HG03025 (cell line): ENCODE results near the gene AHNAK2.

Experiments
- ATAC-seq: cut with Tn5 transposase; IDR thresholded peaks from one replicate; pipeline ENCODE4 v1.9.1; 2021; ENCODE audit warnings: mild to moderate bottlenecking, moderate library complexity; ENCODE audit not compliant: unreplicated experiment, low FRiP score

The AHNAK2 gene

GRCh38 chr14:104974665-104975390 is 3.3 kb downstream of the AHNAK2 start:
- ATAC-seq, result no peak

DNA sequence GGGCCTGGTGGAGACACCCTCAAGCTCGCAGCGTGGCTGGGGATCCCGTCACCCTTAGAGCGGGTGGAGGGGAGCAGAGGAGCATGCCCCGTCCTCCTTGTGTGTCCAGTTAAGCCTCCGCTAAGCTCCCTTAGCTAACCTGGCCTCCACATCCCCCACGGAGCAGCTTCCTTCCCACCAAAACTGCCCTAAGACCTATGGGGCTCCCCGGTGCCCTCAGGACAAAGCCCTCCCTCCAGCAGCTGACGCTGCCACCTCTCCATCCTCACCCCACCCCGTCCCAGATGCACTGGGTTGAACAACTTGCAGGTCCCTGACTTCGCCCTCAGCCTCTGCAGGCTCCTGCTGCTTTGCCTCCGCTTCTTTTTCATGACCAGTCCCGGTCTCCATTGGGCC is 4.0 kb downstream of the AHNAK2 start:
- no peak for ATAC-seq

GRCh38 chr14:104973385-104974145 is 4.6 kb downstream of the AHNAK2 start:
- no peak for ATAC-seq

DNA sequence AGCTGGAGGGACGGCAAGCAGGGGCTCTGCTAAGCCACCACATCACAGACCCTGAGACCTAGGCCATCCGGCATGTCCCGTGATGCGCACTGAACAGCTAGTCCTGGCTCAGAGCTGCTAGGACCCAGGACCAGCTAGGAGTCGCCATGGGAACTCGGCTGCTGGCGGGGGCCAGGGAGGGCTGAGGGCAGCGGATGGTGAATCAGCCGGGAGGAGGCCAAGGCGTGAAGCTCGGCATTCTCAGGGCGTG is 5.1 kb downstream of the AHNAK2 start:
- no peak for ATAC-seq

- no peak for ATAC-seq
Measured at GRCh38 chr14:104972301-104973134, 5.7 kb downstream of the AHNAK2 start.

DNA sequence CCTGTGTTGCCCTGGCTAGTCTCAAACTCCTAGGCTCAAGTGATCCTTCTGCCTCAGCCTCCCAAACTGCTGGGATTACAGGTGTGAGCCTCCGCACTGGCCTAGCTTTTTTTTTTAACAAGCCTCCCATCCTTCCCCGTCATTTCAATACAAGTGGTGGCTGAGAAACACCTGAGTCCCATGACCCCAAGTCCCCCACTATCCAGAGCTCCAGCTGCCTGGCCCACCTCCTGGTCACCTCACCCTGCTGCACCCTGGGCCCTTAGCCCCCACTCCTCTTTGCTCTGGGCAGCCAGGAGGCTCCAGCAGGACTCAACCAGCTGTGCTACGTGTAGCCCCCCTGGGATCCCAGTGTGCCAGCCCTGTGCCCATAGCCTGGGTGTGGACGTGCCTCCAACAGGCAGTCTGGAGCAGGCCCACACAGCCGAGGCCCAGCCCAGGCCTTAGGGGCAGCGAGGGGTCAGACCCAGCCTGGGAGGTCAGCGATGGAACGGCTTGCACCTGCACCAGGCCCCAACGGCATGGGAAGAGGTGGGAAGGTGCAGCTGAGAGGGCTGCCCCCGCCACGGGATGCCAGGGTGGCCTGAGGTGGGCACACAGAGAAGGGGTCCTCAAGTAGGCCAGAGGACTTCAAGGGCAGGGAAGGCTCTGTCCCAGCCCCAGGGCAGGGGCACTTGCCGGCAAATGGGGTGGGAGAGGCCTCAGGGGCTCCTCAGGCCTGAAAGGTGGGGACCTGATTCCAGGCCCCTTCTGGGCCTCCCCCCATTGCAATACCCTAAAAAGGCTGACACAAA is 6.5 kb downstream of the AHNAK2 start:
- ATAC-seq, result no peak

DNA sequence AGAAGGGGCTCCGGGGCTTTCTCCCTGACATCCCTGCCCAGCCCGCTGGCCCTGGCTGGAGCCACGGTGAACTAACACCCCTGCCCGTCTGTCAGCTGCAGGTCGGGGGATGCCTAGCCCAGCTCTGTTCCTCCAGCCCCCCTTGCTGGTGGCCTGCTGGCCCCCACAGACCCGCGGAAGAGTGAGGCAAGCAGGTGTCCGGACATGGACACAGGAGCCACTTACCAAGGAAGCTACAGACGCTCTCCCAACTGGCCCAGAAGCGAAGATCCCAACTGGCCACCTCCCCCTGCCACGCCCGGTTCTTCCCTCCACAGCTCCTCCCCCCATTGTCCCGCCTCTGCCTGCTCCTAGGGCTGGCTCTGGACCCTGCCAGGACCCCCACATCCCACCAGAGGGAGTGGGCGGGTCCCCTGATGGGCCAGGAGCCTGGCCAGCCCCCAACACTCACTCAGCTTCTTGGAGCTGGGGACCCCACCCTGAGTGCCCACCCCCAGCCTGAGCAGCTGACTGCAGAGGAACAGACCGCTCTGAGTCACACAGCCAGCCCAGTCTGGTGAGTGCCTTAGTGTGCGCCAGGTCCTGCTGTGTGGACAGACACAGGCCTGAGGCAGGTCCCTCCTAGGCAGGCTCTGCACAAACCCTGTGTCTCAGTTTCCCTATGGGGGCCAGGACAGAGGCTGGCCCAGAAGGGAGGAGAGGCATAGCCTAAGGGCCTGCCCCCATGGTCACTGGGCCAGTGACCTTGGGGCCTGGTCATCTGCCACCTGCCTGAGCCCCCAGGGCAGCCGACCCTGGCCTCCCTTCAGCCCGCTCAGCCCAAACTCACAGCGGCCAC is 7.7 kb downstream of the AHNAK2 start:
- no peak for ATAC-seq

GRCh38 chr14:104969741-104970230 is 8.4 kb downstream of the AHNAK2 start:
- ATAC-seq, result no peak

DNA sequence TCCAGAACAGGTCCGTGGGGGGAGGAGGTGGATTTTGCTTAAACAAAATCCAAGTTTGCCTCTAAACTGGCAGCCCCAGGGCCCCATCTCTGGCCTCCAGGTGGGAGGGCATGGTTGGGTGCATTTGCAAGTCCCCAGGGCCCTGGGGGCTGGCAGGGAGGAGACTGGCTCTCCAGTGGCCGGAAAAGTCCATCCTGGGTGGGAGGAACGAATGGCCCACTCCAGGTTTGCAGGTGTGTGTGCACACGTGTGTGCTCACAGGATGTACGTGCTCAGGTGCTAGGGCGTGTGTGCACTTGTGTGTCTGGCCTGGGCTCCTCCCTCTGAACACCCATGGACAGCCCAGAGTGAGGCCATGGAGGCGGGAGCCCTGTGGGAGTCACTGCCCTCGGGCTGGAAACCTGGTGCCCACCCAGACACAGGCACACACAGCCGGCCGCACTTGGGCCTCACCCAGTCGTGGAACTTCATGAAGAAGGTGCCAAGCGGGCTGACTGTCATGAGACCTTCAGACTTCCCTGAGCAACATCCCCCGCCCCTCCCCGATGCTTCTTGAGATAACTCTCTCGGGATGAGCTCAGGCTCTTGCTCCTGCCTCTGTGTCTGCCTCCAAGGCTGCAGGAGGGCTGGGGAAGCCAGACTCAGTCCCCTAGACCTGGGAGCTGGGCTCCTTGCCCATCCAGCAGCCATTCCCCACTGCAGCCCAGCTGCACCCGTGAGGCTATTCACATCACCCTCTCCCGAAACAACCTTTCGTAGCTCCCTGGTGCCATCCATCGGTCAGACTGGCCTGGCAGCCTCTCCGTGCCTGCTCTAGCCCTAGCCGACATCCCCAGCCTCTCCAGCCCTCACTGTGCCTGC is 9.4 kb downstream of the AHNAK2 start:
- no peak for ATAC-seq

GRCh38 chr14:104968153-104968527 is 10.0 kb downstream of the AHNAK2 start:
- ATAC-seq, result no peak

- no peak for ATAC-seq
Measured at GRCh38 chr14:104967386-104968152, 10.6 kb downstream of the AHNAK2 start.

- ATAC-seq, result no peak
Measured at GRCh38 chr14:104966981-104967385, 11.2 kb downstream of the AHNAK2 start.

GRCh38 chr14:104966261-104966865 is 11.8 kb downstream of the AHNAK2 start:
- no peak for ATAC-seq

- ATAC-seq, result no peak
Measured at GRCh38 chr14:104965561-104966231, 12.5 kb downstream of the AHNAK2 start.

DNA sequence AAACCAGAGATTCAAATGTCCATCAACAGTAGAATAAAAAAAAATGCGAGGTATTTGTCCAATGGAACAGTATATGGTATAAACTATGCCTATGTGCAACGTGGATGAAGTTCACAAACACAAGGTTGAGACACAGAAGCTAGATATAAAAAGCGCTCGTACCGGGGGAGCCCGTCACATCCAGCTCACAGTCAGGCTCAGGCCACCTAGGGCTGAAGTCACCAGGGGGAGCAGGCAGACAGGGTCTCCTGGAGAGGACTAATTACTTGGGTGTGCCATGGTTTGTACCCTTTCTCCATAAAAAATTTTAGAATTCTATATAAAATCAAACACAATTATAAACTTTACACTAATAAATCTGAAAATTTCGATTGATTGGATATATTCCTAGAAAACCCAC is 13.6 kb downstream of the AHNAK2 start:
- ATAC-seq, result no peak

DNA sequence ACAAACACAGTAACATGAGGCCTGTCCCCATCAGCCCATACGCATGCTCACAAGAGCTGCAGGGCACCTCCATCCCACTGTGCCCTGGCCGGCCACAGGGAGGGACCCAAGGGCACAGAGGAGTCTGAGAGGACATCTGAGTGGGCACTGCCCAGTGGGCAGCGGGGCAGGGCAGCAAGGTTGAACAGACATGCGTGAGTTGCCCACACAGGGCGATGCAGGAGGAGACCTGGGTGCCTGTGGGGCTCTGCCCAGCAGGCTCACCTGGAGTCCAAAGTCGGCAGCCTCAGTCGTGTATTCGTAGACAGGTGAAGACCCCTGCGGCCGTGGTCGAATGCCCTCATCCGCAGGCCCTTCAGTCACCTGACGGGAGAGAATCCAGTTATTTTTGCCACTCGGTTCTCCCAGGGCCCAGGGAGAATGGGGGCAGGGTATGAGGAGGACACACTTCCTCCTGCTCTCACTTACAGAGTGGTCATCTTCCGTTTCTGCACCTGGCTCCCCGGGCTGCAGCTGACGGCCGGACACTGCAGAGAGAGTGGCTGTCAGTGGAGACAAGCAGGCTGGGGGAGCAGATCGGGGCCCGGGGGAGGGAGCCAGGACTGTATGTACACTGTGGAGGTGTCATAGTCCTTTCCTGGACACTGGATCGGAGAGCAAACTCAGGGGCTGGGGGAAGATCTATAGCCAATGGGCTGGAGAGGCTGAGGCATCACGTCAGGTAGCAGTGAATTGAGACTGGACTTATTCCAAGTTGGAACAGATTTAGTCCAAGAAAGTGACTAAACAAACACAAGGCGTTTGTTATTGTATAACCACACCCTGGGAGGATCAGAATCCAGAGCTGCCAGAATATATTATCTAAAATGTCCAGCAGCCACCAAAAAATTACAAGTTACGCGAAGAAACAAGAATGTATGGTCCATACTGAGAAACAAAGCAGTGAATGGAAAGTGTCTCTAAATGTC is 20.7 kb downstream of the AHNAK2 start:
- no peak for ATAC-seq
